ENCODE results near the gene MKRN2OS.

Gene MKRN2OS

DNA sequence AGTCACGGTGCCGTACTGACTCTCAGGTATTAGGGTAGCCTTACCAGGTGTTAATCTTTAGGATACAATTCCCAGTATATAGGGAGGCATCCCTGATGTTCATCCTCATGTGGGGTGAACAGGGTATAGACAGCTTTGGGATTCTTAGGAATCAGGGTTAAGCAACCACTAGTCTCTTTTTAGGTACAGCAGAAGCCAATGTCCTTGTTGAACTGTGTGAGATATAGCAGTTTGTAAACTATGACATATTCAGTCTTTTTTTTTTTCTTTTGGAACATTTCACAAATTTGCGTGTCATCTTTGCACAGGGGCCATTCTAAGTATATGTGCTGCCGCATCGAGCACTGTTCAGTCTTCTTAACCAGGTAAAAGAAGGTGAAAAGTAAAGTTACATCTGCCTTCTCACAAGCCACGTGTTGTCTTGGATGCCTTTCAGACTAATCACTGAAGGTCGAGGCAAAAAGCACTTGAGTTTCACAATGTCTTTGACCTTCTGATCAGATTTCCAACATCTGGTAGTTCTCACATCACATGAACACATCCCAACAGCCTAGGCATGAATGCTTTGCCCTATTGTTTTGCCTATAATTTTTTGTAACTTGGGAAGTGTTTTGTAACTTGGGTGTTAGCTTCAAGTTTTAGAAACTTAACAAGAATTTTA is 43.8 kb downstream of the MKRN2OS start:
- in situ Hi-C loops (cut with HindIII; ENCODE audit: low sequenced_read_pairs) = no loop called here
- TF ChIP-seq, protein P1, sequence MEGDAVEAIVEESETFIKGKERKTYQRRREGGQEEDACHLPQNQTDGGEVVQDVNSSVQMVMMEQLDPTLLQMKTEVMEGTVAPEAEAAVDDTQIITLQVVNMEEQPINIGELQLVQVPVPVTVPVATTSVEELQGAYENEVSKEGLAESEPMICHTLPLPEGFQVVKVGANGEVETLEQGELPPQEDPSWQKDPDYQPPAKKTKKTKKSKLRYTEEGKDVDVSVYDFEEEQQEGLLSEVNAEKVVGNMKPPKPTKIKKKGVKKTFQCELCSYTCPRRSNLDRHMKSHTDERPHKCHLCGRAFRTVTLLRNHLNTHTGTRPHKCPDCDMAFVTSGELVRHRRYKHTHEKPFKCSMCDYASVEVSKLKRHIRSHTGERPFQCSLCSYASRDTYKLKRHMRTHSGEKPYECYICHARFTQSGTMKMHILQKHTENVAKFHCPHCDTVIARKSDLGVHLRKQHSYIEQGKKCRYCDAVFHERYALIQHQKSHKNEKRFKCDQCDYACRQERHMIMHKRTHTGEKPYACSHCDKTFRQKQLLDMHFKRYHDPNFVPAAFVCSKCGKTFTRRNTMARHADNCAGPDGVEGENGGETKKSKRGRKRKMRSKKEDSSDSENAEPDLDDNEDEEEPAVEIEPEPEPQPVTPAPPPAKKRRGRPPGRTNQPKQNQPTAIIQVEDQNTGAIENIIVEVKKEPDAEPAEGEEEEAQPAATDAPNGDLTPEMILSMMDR (IDR thresholded peaks at IDR 0.05; ENCODE audit: low read depth, low read length) = no peak
- no peak for DNase-seq (ENCODE audit: low read depth, low spot score)
- H3K4me3 ChIP-seq (ENCODE audit: low read depth, low read length) = no peak overlapping the region

DNA sequence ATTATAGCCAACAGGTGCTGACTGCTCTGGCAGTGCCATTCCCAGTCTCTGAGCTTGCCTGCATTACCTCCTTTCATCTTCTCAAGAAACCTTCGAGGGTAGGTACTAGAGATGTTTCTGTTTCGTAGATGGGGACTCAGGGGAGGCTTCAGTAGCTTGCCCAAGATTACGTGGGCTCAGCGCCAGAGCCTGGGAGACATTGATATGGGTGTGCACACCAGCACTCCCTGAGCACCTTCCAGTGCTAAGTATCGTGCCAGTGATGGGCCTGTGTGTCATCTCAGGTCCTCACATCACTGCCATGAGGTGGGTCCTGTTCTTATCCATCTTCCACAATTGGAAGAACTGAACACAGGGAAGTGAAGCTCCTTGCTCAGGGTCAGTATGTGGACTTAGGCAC is 45.8 kb downstream of the MKRN2OS start:
- no peak for DNase-seq (ENCODE audit: low read depth, low spot score)
- in situ Hi-C loops (cut with HindIII; ENCODE audit: low sequenced_read_pairs) = no loop called here
- TF ChIP-seq, protein P1 (IDR thresholded peaks at IDR 0.05; ENCODE audit: low read depth, low read length) = no peak
- H3K4me3 ChIP-seq (ENCODE audit: low read depth, low read length) = no peak overlapping the region

DNA sequence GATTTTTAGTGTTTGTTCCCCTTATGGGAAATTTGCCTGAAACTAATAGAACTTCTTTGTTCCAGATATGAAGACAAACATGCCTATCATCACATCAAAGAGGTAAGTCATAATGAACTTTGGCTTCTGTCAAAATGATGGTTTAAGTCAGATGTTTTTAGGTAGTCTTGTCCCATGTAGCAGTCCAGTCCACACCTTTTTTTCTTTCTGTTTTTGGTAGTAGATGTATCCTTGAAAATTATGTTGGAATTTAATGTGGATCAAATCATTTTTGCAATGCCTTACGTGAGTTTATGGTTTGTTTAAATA is 48.9 kb downstream of the MKRN2OS start:
- no peak for DNase-seq (ENCODE audit: low read depth, low spot score)
- TF ChIP-seq, protein P1 (IDR thresholded peaks at IDR 0.05; ENCODE audit: low read depth, low read length) = no peak
- H3K4me3 ChIP-seq (ENCODE audit: low read depth, low read length) = no peak overlapping the region
- in situ Hi-C loops (cut with HindIII; ENCODE audit: low sequenced_read_pairs) = no loop called here

DNA sequence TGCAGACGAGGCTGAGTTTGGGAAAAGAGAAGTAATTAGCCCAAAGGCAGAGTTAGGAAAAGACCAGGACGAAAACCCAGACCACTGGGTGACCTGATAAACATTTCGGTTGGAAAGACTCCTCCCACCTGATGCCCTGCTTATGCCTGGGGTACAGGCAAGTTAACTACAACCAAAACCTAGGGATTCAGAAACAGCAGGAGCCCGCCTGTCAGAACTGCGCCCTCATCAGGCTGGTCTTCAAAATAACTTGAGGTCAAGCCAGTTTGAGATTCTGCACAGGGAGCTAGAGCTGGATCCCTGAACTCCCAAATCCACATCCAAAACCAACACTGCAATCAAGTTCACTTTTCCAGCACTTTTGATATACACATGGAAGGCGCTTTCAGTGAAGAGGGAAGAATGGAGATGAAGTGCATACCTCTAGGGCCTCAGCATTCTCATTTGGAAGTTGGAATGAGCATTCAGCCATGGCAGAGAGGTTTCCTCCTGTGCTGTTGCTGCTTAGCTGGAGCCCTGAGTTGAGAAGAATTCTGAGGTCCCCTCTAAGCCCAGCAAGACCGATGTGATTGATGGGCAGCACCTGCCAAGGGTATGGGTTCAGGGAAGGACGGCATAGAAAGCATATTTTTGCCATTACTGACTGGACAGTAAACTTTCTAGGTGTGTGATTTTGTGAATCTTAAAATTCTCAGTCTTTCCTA is 49.4 kb downstream of the MKRN2OS start:
- TF ChIP-seq, protein P1 (IDR thresholded peaks at IDR 0.05; ENCODE audit: low read depth, low read length) = peak; percentile 16

DNA sequence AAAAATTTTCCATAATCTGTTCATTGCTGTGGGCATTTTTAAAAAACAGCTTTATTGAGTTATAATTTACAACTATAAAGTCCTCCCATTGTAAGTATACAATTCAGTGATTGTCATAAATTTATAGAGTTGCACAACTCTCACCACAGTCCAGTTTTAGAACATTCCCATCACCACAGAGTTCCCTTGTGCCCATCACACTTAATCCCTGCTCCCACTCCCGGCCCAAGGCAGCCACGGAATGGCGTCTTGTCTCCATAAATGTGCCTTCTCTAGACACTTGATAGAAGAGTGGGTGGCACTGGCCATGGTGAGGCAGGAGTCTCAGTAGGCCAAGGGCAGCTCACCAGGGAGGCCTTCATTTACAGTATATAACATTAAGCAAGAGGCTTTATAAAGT is 54.8 kb downstream of the MKRN2OS start:
- in situ Hi-C loops (cut with HindIII; ENCODE audit: low sequenced_read_pairs) = no loop called here
- no peak overlapping the region for H3K4me3 ChIP-seq (ENCODE audit: low read depth, low read length)
- no peak for DNase-seq (ENCODE audit: low read depth, low spot score)
- TF ChIP-seq, protein P1 (IDR thresholded peaks at IDR 0.05; ENCODE audit: low read depth, low read length) = no peak

More for the DNA sequence above, 49.4 kb downstream of the MKRN2OS start:
- DNase-seq (ENCODE audit: low read depth, low spot score) = no peak
- in situ Hi-C loops (cut with HindIII; ENCODE audit: low sequenced_read_pairs) = no loop called here
- no peak overlapping the region for H3K4me3 ChIP-seq (ENCODE audit: low read depth, low read length)

DNA sequence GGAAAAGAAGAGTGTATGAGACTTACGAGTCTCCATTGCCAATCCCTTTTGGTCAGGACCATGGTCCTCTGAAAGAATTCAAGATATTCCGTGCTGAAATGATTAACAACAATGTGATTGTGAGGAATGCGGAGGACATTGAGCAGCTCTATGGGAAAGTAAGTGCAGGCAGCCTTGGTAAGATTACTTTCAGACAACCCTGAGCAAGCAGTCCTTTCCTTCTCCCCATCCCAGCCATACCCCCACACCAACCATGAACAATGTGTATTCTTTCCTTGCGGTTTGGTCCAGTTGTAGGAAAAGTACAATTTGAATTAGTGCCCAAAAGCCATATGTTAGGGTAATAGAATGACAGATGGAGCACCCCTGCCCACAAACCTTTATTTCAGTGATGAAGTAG is 55.5 kb downstream of the MKRN2OS start:
- no peak for DNase-seq (ENCODE audit: low read depth, low spot score)
- H3K4me3 ChIP-seq (ENCODE audit: low read depth, low read length) = no peak overlapping the region
- TF ChIP-seq, protein P1 (IDR thresholded peaks at IDR 0.05; ENCODE audit: low read depth, low read length) = no peak
- in situ Hi-C loops (cut with HindIII; ENCODE audit: low sequenced_read_pairs) = no loop called here

All from astrocyte of the spinal cord (primary cell).